Measurements from ENCODE around the gene SPTBN4. TPM values are rescaled to one million over a fixed set of nuclear protein-coding genes. Genes with fewer than 3 reads are reported as not detected.
"Not testable (repeated sequence)": the region's sequence is repeated elsewhere in the genome, so short reads cannot be mapped to it uniquely, and the experiment has no call there.

Gene SPTBN4
- total RNA-seq, 2 experiments from 2014 or later, result 0.39 to 0.40 TPM

GRCh38 chr19:40507892-40508291 is 41.1 kb downstream of the SPTBN4 start:
- ATAC-seq (ENCODE audit: low read depth) (no peak), DNase-seq (no peak)
- POLR2A ChIA-PET, result no interaction called here
- Mint-ChIP-seq H3K27ac (no peak overlapping the region), H3K4me1 (peaks cover 2% of the 10 kb centered on the region), H3K36me3 (no peaks in the 10 kb centered on the region), H3K4me3 (no peak overlapping the region), H3K9me3 (no peaks in the 10 kb centered on the region), H3K27me3 (peaks cover 25% of the 10 kb centered on the region)

DNA sequence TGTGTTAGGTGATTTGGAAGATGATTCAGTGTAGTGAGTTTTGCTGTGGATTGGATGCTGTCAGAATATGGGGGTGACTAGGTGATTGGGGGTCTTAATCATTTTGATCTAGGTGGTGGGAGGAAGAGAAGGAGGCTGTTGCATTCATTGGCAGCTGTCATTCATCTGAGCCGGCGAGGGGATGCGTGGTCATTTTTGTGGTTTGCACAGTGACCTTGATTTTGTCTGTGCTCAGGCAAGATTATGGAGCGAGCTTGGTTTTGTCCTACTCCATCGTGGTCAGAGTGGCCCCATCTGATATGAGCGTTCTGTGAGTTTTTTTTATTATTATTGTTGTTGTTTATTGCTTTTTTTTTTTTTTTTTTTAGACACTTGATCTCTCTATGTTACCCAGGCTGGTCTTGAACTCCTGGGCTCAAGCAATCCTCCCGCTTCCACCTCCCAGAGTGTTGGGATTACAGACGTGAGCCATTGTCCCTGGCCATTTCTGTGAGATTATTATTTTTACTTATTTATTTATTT is 42.0 kb downstream of the SPTBN4 start:
- ATAC-seq (ENCODE audit: low read depth) (no peak), DNase-seq (no peak)
- Mint-ChIP-seq H3K9me3 (no peaks in the 10 kb centered on the region), H3K4me3 (no peak overlapping the region), H3K36me3 (no peaks in the 10 kb centered on the region), H3K4me1 (peaks cover 2% of the 10 kb centered on the region), H3K27me3 (peaks cover 27% of the 10 kb centered on the region), H3K27ac (no peak overlapping the region)
- POLR2A ChIA-PET, result interaction anchor here (0.6 kb wide), 1 partner anchor 67 kb away, joined by 4 read pairs; no protein-coding TSS in a partner anchor

GRCh38 chr19:40510526-40511115 is 43.8 kb downstream of the SPTBN4 start:
- no peaks in the 10 kb centered on the region for H3K9me3 Mint-ChIP-seq
- POLR2A ChIA-PET, result no interaction called here
- no peak overlapping the region for H3K27ac Mint-ChIP-seq
- no peak overlapping the region for H3K4me3 Mint-ChIP-seq
- H3K4me1 Mint-ChIP-seq, result peaks cover 2% of the 10 kb centered on the region
- ATAC-seq (ENCODE audit: low read depth) (no peak), DNase-seq (no peak)
- peaks cover 37% of the 10 kb centered on the region for H3K27me3 Mint-ChIP-seq
- no peaks in the 10 kb centered on the region for H3K36me3 Mint-ChIP-seq

- H3K27me3 Mint-ChIP-seq, result peaks cover 38% of the 10 kb centered on the region
- no peaks in the 10 kb centered on the region for H3K36me3 Mint-ChIP-seq
- ATAC-seq (ENCODE audit: low read depth) (no peak), DNase-seq (no peak)
- H3K9me3 Mint-ChIP-seq, result no peaks in the 10 kb centered on the region
- H3K4me3 Mint-ChIP-seq, result no peak overlapping the region
- peaks cover 2% of the 10 kb centered on the region for H3K4me1 Mint-ChIP-seq
- POLR2A ChIA-PET, result no interaction called here
- no peak overlapping the region for H3K27ac Mint-ChIP-seq
Observed at GRCh38 chr19:40511487-40511886, 44.7 kb downstream of the SPTBN4 start.

- no peak for DNase-seq
- Mint-ChIP-seq H3K4me3 (no peak overlapping the region), H3K27me3 (peaks cover 44% of the 10 kb centered on the region), H3K4me1 (peaks cover 2% of the 10 kb centered on the region), H3K36me3 (no peaks in the 10 kb centered on the region), H3K27ac (no peak overlapping the region), H3K9me3 (no peaks in the 10 kb centered on the region)
- no peak for ATAC-seq (ENCODE audit: low read depth)
- POLR2A ChIA-PET, result no interaction called here
Observed at GRCh38 chr19:40512110-40512472, 45.3 kb downstream of the SPTBN4 start.

DNA sequence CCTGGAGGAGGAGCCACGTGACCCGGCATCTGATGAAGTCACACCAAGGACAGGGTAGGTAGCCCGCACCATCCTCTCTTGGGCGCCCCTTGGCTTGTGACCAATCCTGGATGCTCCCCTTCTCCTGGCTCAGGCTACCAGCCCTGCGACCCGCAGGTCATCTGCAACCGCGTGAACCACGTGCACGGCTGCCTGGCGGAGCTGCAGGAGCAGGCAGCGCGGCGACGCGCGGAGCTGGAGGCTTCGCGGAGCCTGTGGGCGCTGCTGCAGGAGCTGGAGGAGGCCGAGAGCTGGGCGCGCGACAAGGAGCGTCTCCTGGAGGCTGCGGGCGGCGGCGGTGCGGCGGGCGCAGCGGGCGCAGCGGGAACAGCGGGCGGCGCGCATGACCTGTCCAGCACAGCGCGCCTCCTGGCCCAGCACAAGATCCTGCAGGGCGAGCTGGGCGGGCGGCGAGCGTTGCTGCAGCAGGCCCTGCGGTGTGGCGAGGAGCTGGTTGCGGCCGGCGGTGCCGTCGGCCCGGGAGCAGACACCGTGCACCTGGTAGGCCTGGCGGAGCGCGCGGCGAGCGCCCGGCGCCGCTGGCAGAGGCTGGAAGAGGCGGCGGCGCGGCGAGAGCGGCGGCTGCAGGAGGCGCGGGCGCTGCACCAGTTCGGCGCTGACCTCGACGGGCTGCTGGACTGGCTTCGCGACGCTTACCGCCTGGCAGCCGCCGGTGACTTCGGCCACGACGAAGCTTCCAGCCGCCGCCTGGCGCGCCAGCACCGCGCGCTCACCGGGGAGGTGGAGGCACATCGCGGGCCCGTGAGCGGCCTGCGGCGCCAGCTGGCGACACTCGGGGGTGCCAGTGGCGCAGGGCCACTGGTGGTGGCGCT is 45.9 kb downstream of the SPTBN4 start:
- no peak overlapping the region for H3K4me3 Mint-ChIP-seq
- ATAC-seq (ENCODE audit: low read depth), result peak; percentile 30
- H3K27me3 Mint-ChIP-seq, result peaks cover 47% of the 10 kb centered on the region
- DNase-seq, result peak; percentile 39
- peaks cover 2% of the 10 kb centered on the region for H3K4me1 Mint-ChIP-seq
- POLR2A ChIA-PET, result no interaction called here
- H3K9me3 Mint-ChIP-seq, result no peaks in the 10 kb centered on the region
- H3K36me3 Mint-ChIP-seq, result no peaks in the 10 kb centered on the region
- H3K27ac Mint-ChIP-seq, result no peak overlapping the region

- POLR2A ChIA-PET, result no interaction called here
- Mint-ChIP-seq H3K27ac (no peak overlapping the region), H3K27me3 (peaks cover 51% of the 10 kb centered on the region), H3K36me3 (no peaks in the 10 kb centered on the region), H3K4me1 (peaks cover 2% of the 10 kb centered on the region), H3K9me3 (no peaks in the 10 kb centered on the region), H3K4me3 (no peak overlapping the region)
- ATAC-seq (ENCODE audit: low read depth) (no peak), DNase-seq (no peak)
Observed at GRCh38 chr19:40513345-40513678, 46.5 kb downstream of the SPTBN4 start.

DNA sequence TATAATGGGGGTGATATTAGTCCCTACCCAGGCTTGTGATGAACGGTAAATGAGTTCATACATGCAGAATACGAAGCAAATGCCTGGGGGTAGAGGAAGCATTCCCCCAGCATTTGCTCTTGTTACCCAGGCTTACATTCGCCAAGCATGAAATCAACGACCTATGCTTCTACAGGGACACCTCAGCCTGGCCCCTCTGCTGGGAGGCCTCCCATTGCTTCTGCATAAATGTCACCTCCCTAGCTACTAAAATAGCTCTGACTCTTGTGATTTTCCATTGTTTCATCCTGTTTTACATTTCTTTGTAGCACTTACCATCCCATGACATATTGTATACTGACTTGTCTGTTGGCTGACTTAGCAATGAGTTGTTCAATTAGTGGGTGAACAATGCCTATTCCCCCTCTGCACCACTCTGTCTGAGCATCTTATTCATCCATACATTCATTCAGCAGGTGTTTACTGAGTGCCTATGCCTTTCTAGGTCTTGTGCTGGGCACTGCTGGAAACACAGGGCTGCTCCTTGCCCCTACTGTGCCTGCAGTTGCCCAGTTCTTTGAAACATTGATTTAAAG is 47.0 kb downstream of the SPTBN4 start:
- Mint-ChIP-seq H3K27ac (no peak overlapping the region), H3K9me3 (no peaks in the 10 kb centered on the region), H3K4me1 (peaks cover 2% of the 10 kb centered on the region), H3K36me3 (no peaks in the 10 kb centered on the region), H3K27me3 (peaks cover 51% of the 10 kb centered on the region), H3K4me3 (no peak overlapping the region)
- no peak for ATAC-seq (ENCODE audit: low read depth)
- no peak for DNase-seq
- POLR2A ChIA-PET, result no interaction called here

DNA sequence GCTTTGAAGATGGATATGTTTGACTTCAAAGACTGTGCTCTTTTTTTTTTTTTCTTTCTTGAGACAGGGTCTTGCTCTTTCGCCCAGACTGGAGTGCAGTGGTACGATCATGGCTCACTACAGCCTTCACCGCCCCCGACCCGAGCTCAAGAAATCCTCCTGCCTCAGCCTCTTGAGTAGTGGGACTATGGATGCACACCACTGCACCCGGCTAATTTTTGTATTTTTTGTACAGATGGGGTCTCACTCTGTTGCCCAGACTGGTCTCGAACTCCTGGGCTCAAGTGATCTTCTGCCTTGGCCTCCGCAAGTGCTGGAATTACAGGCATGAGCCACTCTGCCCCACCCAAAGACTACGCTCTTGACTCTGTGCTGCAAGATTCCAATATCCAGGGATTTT is 50.4 kb downstream of the SPTBN4 start:
- H3K36me3 Mint-ChIP-seq, result no peaks in the 10 kb centered on the region
- DNase-seq (no peak), ATAC-seq (ENCODE audit: low read depth) (no peak)
- no peak overlapping the region for H3K4me3 Mint-ChIP-seq
- no peaks in the 10 kb centered on the region for H3K9me3 Mint-ChIP-seq
- peaks cover 2% of the 10 kb centered on the region for H3K4me1 Mint-ChIP-seq
- no peak overlapping the region for H3K27ac Mint-ChIP-seq
- H3K27me3 Mint-ChIP-seq, result peaks cover 48% of the 10 kb centered on the region
- POLR2A ChIA-PET, result no interaction called here

- Mint-ChIP-seq H3K9me3 (no peaks in the 10 kb centered on the region), H3K4me1 (peaks cover 2% of the 10 kb centered on the region), H3K4me3 (no peak overlapping the region), H3K27me3 (peaks cover 38% of the 10 kb centered on the region), H3K36me3 (no peaks in the 10 kb centered on the region), H3K27ac (no peak overlapping the region)
- DNase-seq, result no peak
- ATAC-seq (ENCODE audit: low read depth), result peak; percentile 29
- POLR2A ChIA-PET, result interaction anchor here (0.7 kb wide), 1 partner anchor 38 kb away, joined by 6 read pairs; no protein-coding TSS in a partner anchor
Observed at GRCh38 chr19:40519352-40520322, 52.8 kb downstream of the SPTBN4 start.

- H3K4me1 Mint-ChIP-seq, result peaks cover 2% of the 10 kb centered on the region
- POLR2A ChIA-PET, result no interaction called here
- H3K9me3 Mint-ChIP-seq, result no peaks in the 10 kb centered on the region
- H3K4me3 Mint-ChIP-seq, result no peak overlapping the region
- ATAC-seq (ENCODE audit: low read depth), result no peak
- no peak for DNase-seq
- peaks cover 37% of the 10 kb centered on the region for H3K27me3 Mint-ChIP-seq
- H3K36me3 Mint-ChIP-seq, result no peaks in the 10 kb centered on the region
- H3K27ac Mint-ChIP-seq, result no peak overlapping the region
Observed at GRCh38 chr19:40521276-40521675, 54.5 kb downstream of the SPTBN4 start.

GRCh38 chr19:40521900-40522299 is 55.1 kb downstream of the SPTBN4 start:
- DNase-seq; H3K36me3 Mint-ChIP-seq; H3K4me3 Mint-ChIP-seq; ATAC-seq (ENCODE audit: low read depth); H3K9me3 Mint-ChIP-seq; H3K4me1 Mint-ChIP-seq; H3K27ac Mint-ChIP-seq; POLR2A ChIA-PET: not testable (repeated sequence)
- peaks cover 32% of the 10 kb centered on the region for H3K27me3 Mint-ChIP-seq

Data from activated naive CD8-positive, alpha-beta T cell treated with anti-CD3 and anti-CD28 coated beads, Interleukin-2, amount 10 ng/mL, durations not matched to agents 7 days and 5 days (primary cell).